ENCODE measurements around the gene ISG20L2.

The ISG20L2 gene

GRCh38 chr1:156677616-156678596, 50.7 kb downstream of the ISG20L2 start:
- TF ChIP-seq, protein P1, sequence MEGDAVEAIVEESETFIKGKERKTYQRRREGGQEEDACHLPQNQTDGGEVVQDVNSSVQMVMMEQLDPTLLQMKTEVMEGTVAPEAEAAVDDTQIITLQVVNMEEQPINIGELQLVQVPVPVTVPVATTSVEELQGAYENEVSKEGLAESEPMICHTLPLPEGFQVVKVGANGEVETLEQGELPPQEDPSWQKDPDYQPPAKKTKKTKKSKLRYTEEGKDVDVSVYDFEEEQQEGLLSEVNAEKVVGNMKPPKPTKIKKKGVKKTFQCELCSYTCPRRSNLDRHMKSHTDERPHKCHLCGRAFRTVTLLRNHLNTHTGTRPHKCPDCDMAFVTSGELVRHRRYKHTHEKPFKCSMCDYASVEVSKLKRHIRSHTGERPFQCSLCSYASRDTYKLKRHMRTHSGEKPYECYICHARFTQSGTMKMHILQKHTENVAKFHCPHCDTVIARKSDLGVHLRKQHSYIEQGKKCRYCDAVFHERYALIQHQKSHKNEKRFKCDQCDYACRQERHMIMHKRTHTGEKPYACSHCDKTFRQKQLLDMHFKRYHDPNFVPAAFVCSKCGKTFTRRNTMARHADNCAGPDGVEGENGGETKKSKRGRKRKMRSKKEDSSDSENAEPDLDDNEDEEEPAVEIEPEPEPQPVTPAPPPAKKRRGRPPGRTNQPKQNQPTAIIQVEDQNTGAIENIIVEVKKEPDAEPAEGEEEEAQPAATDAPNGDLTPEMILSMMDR (IDR thresholded peaks at IDR 0.05; ENCODE audit: extremely low read depth, missing control alignments): peak; percentile 57
- DNase-seq (ENCODE audit: low spot score): peak; percentile 76

- DNase-seq (ENCODE audit: low spot score): no peak
Observed at GRCh38 chr1:156676820-156677615, 51.5 kb downstream of the ISG20L2 start, which contains the start of gene NES. Gene NES, minus strand, starts transcription at chr1:156677407. Its CDS starts 143 bp downstream, at chr1:156677264.

DNA sequence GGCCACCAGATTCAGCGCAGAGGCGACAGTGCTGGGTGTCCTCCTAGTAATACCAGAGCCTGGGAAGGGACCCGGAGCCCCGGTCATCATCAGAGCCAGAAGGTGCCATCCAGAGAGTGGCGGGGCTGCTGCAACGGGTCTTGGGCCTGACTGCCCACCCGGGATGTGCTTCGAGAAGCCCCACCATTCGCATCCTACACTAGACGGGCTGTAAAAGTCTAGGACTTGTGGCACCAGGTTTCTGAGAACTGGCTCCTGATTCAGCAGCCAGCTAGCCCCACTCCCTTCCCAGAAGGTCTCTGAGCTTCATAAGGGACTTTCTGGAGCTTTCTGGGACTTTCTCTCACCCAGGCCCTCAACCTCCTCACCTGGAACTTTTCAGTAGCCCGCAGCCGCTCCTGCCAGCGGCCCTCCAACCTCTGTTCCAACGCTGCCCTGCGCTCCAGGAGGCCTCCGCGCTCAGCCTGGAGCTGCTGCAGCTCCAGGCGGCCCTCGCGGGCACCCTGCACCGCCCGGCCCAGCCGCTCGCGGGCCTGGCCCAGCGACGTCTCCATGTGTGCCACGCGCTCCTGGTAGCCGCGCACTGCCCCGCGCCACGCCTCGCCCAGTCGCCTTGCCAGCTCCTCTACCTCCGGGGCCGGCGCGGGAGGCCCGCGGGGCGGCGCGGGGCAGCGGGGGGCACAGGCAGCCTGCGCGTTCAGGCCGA, 52.3 kb downstream of the ISG20L2 start:
- no peak for DNase-seq (ENCODE audit: low spot score)

More at GRCh38 chr1:156676820-156677615, 51.5 kb downstream of the ISG20L2 start, which contains the start of gene NES:
- TF ChIP-seq, protein P1 (IDR thresholded peaks at IDR 0.05; ENCODE audit: extremely low read depth, missing control alignments): no peak

DNA sequence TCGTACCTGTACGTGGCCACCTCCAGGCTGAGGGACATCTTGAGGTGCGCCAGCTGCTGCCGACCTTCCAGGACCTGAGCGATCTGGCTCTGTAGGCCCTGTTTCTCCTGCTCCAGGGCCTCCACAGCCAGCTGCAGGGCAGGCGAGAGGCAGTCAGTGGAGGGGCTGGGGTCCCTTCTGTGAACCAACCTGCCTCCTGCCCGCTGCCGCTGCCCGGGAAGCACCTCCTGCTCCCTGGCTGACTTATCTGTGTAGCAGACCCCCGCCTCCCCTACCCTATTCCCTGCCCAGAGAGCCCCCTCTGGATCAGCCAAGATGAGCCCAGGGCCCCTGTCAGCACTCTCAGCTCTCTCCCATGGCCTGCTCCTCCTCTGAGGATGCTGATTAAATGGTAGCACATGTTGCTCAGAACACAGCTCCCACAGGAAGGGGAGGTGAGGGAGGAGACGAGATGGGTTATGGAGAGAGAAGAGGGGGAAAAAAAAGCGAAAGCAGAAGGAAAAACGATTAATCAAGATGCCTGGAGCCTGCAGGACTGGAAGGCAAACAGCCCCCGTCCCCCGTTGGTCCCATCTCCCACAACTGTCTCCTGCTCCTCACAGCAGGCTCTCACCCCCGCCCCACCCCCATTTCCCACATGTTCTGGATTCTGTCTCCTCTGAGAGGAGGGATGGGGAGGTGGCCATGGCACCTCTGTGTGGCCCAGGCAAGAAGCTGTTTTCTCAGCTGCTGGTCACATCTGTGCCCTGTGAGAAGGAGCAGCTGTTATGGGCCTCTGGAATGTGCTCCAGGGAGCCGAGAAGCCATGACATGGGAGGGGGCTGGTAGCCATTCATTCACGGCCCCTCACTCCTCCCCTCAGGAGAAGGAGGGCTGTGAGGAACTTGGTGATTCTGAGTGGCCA, 53.1 kb downstream of the ISG20L2 start:
- DNase-seq (ENCODE audit: low spot score): no peak
- TF ChIP-seq, protein P1 (IDR thresholded peaks at IDR 0.05; ENCODE audit: extremely low read depth, missing control alignments): no peak

More for the DNA sequence above, 52.3 kb downstream of the ISG20L2 start:
- TF ChIP-seq, protein P1 (IDR thresholded peaks at IDR 0.05; ENCODE audit: extremely low read depth, missing control alignments): no peak

GRCh38 chr1:156673387-156674121, 55.0 kb downstream of the ISG20L2 start:
- DNase-seq (ENCODE audit: low spot score): no peak
- TF ChIP-seq, protein P1 (IDR thresholded peaks at IDR 0.05; ENCODE audit: extremely low read depth, missing control alignments): no peak
